K562 (cell line): Measurements from ENCODE around the gene LCTL. TPM values are rescaled to one million over a fixed set of nuclear protein-coding genes. Genes with fewer than 3 reads are reported as not detected.

Experiments used
- BMI1 ChIP-seq: fragments of 150-350 bp; IDR thresholded peaks from 2 replicates; pipeline ENCODE4 v1.6.1; 2014; ENCODE audit warnings: low read length
- BRCA1 ChIP-seq, 2 experiments: fragments of 450-650 bp in 1 of 2; sonication (generic) in 1 of 2; formaldehyde crosslinking in 1 of 2; IDR thresholded peaks; 2 replicates each; pipeline versions ENCODE4 v1.5.0 to v1.6.1; 2017 to 2020; ENCODE audit warnings: mild to moderate bottlenecking in 1 of 2, missing genetic modification reagents in 1 of 2
- CBX3 ChIP-seq, 2 experiments: IDR thresholded peaks; 1 replicate in 1 of 2; 2 replicates in 1 of 2; pipeline ENCODE4 v1.6.1; 2012; ENCODE audit warnings: inconsistent platforms in 2 of 2, low read length in 2 of 2, borderline replicate concordance in 1 of 2, control low read depth in 1 of 2
- HMG20A ChIP-seq: fragments of 450-650 bp; formaldehyde crosslinking; conservative IDR thresholded peaks from 2 replicates; pipeline ENCODE4 v1.4.0; 2020; ENCODE audit warnings: mild to moderate bottlenecking, mixed read lengths
- HNRNPH1 ChIP-seq: fragments of 200-400 bp; formaldehyde crosslinking; optimal IDR thresholded peaks from 2 replicates; pipeline ENCODE3; 2017; ENCODE audit warnings: low read depth, mild to moderate bottlenecking, low read length, moderate library complexity
- JUN ChIP-seq, 2 experiments: sonication (generic) in 1 of 2; formaldehyde crosslinking in 1 of 2; IDR thresholded peaks; 2 replicates each; pipeline versions ENCODE4 v1.6.1 to v1.8.0; 2012 to 2022; ENCODE audit warnings: borderline replicate concordance in 2 of 2, mild to moderate bottlenecking in 2 of 2, improper control_type of control experiment in 1 of 2, low read depth in 1 of 2, low read length in 1 of 2, missing genetic modification reagents in 1 of 2
- KLF6 ChIP-seq: fragments of 250-450 bp; sonication (Bioruptor Pico); IDR thresholded peaks from 2 replicates; pipeline ENCODE4 v1.4.0; 2020; ENCODE audit warnings: mild to moderate bottlenecking, moderate library complexity, borderline replicate concordance
- MAFF ChIP-seq: IDR thresholded peaks from 2 replicates; pipeline ENCODE4 v1.6.1; 2012; ENCODE audit warnings: low read length, improper control_type of control experiment
- NR2C1 ChIP-seq, 2 experiments: fragments of 450-650 bp; IDR thresholded peaks; 2 replicates each; pipeline ENCODE4 v1.6.1; 2017; ENCODE audit warnings: mild to moderate bottlenecking in 2 of 2, antibody characterized with exemption in 1 of 2, inconsistent platforms in 1 of 2, missing compliant biosample characterization in 1 of 2, missing genetic modification characterization in 1 of 2
- POLR3A ChIP-seq: IDR thresholded peaks from 2 replicates; pipeline ENCODE4 v1.6.1; 2011; ENCODE audit warnings: borderline replicate concordance, mild to moderate bottlenecking, moderate library complexity; ENCODE audit not compliant: insufficient read length, insufficient read depth; ENCODE audit errors: extremely low read depth
- SMARCA4 ChIP-seq: fragments of 450-650 bp; IDR thresholded peaks from 2 replicates; pipeline ENCODE4 v1.6.1; 2016
- SNIP1 ChIP-seq: fragments of 450-650 bp; IDR thresholded peaks from 2 replicates; pipeline ENCODE4 v1.7.1; 2017; ENCODE audit warnings: low read depth, mild to moderate bottlenecking
- TAF15 ChIP-seq: fragments of 200-400 bp; formaldehyde crosslinking; IDR thresholded peaks from 2 replicates; pipeline ENCODE4 v1.6.1; 2017; ENCODE audit warnings: mild to moderate bottlenecking, low read depth, low read length, moderate library complexity
- TBP ChIP-seq: optimal IDR thresholded peaks from 2 replicates; pipeline ENCODE3; 2011; ENCODE audit warnings: low read depth, low read length, improper control_type of control experiment
- U2AF1 ChIP-seq: fragments of 200-400 bp; formaldehyde crosslinking; optimal IDR thresholded peaks from 2 replicates; pipeline ENCODE3; 2017; ENCODE audit warnings: mild to moderate bottlenecking, low read depth, low read length, moderate library complexity
- ZC3H11A ChIP-seq: IDR thresholded peaks from 2 replicates; pipeline ENCODE4 v1.6.1; 2012; ENCODE audit warnings: low read depth, low read length, improper control_type of control experiment
- ZNF174 ChIP-seq: fragments of 250-450 bp; sonication (Bioruptor Pico); IDR thresholded peaks from 2 replicates; pipeline ENCODE4 v1.4.0; 2020; ENCODE audit warnings: mild to moderate bottlenecking
- ZNF232 ChIP-seq: sonication (generic); formaldehyde crosslinking; IDR thresholded peaks from 2 replicates; pipeline ENCODE4 v1.8.0; 2022; ENCODE audit warnings: mild to moderate bottlenecking, missing genetic modification reagents
- polyA plus RNA-seq, 8 experiments: library from polyadenylated mRNA; depleted of rRNA in 4 of 8; stranded (reverse) in 5 of 8; unstranded in 3 of 8; fragments of >200 nt; fragmentation: Nextera tagmentation in 2 of 8; fragmentation: Illumina TruSeq in 1 of 8; extraction: Ambion mirVana in 2 of 8; extraction: Trizol in 1 of 8; gene quantifications; 2 replicates each; pipeline versions ENCODE4 v1.2.1 to v1.2.3, GENCODE V29; 2011 to 2014; ENCODE audit warnings: inconsistent platforms in 1 of 8, missing spikeins in 1 of 8
- total RNA-seq, 7 experiments: library from RNA; depleted of rRNA in 6 of 7; stranded (reverse); fragments of >200 nt in 6 of 7; fragmentation: Illumina TruSeq in 2 of 7; extraction: Trizol in 2 of 7; gene quantifications; 2 replicates each; pipeline versions ENCODE4 v1.2.1 to v1.2.3, GENCODE V29; 2011 to 2021; ENCODE audit warnings: low replicate concordance in 1 of 7
- TF ChIP-seq, protein P1 (sequence below): fragments of 250-450 bp; sonication (Bioruptor Pico); IDR thresholded peaks from 2 replicates; pipeline ENCODE4 v1.4.0; 2020; ENCODE audit warnings: mild to moderate bottlenecking, moderate library complexity
- TF ChIP-seq, protein P2 (sequence below): IDR thresholded peaks from 3 replicates; pipeline ENCODE4 v1.6.1; 2011; ENCODE audit warnings: borderline replicate concordance, mild to moderate bottlenecking, moderate library complexity; ENCODE audit not compliant: insufficient read length; ENCODE audit errors: extremely low read depth
- TF ChIP-seq, protein P3 (sequence below): fragments of 450-650 bp; IDR thresholded peaks from 2 replicates; pipeline ENCODE4 v1.7.0; 2016; ENCODE audit warnings: borderline replicate concordance

Gene LCTL
- total and polyA plus RNA-seq, 9 of the 15 experiments (the other 6 are each of a cell fraction or from before 2014, with no cell fraction given): 0.08 to 0.31 (median 0.17) TPM; not detected in 6

DNA sequence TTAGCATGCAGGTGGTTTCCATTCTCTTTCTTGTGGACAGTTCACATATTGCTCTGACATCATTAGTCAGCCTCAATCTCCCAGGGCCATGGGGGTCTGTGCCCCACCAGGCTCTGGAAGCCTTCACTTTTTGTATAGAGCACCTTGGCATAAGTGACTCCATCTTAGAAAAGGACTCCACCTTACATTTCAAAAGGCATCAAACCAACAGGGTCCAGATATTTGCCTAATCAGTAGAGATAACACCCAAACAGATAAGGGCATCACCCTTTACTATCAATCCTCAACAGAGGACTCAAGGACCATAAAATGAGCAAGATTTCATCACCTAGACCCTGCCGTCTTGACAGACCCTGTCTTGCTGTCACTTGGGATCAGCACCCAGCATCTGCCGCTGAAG, 35.7 kb upstream of the LCTL start (continued):
- TF ChIP-seq CBX3 (IDR thresholded peaks at IDR 0.05; ENCODE audit: borderline replicate concordance in 1 of 2, low read length in 2 of 2): no peak
- TF ChIP-seq, protein P1, sequence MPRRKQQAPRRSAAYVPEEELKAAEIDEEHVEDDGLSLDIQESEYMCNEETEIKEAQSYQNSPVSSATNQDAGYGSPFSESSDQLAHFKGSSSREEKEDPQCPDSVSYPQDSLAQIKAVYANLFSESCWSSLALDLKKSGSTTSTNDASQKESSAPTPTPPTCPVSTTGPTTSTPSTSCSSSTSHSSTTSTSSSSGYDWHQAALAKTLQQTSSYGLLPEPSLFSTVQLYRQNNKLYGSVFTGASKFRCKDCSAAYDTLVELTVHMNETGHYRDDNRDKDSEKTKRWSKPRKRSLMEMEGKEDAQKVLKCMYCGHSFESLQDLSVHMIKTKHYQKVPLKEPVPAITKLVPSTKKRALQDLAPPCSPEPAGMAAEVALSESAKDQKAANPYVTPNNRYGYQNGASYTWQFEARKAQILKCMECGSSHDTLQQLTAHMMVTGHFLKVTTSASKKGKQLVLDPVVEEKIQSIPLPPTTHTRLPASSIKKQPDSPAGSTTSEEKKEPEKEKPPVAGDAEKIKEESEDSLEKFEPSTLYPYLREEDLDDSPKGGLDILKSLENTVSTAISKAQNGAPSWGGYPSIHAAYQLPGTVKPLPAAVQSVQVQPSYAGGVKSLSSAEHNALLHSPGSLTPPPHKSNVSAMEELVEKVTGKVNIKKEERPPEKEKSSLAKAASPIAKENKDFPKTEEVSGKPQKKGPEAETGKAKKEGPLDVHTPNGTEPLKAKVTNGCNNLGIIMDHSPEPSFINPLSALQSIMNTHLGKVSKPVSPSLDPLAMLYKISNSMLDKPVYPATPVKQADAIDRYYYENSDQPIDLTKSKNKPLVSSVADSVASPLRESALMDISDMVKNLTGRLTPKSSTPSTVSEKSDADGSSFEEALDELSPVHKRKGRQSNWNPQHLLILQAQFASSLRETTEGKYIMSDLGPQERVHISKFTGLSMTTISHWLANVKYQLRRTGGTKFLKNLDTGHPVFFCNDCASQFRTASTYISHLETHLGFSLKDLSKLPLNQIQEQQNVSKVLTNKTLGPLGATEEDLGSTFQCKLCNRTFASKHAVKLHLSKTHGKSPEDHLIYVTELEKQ: peak; percentile 88
- TF ChIP-seq KLF6 (CRISPR knock-in tag): peak; percentile 94
- no peak for TF ChIP-seq POLR3A
- TF ChIP-seq TBP: no peak
- no peak for TF ChIP-seq JUN (IDR thresholded peaks at IDR 0.05; ENCODE audit: borderline replicate concordance, low read depth, low read length)
- no peak for TF ChIP-seq JUN (CRISPR knock-in tag; IDR thresholded peaks at IDR 0.05; ENCODE audit: borderline replicate concordance)
- no peak for TF ChIP-seq HNRNPH1
- no peak for TF ChIP-seq BRCA1 (IDR thresholded peaks at IDR 0.05)
- TF ChIP-seq BRCA1 (CRISPR knock-in tag; IDR thresholded peaks at IDR 0.05): no peak
- TF ChIP-seq, protein P2, sequence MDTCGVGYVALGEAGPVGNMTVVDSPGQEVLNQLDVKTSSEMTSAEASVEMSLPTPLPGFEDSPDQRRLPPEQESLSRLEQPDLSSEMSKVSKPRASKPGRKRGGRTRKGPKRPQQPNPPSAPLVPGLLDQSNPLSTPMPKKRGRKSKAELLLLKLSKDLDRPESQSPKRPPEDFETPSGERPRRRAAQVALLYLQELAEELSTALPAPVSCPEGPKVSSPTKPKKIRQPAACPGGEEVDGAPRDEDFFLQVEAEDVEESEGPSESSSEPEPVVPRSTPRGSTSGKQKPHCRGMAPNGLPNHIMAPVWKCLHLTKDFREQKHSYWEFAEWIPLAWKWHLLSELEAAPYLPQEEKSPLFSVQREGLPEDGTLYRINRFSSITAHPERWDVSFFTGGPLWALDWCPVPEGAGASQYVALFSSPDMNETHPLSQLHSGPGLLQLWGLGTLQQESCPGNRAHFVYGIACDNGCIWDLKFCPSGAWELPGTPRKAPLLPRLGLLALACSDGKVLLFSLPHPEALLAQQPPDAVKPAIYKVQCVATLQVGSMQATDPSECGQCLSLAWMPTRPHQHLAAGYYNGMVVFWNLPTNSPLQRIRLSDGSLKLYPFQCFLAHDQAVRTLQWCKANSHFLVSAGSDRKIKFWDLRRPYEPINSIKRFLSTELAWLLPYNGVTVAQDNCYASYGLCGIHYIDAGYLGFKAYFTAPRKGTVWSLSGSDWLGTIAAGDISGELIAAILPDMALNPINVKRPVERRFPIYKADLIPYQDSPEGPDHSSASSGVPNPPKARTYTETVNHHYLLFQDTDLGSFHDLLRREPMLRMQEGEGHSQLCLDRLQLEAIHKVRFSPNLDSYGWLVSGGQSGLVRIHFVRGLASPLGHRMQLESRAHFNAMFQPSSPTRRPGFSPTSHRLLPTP: no peak
- no peak for TF ChIP-seq ZC3H11A
- TF ChIP-seq SNIP1: no peak
- TF ChIP-seq ZNF174 (CRISPR knock-in tag): no peak
- no peak for TF ChIP-seq ZNF232 (CRISPR knock-in tag)
- no peak for TF ChIP-seq NR2C1 (IDR thresholded peaks at IDR 0.05)
- TF ChIP-seq NR2C1 (tag; IDR thresholded peaks at IDR 0.05): peak; percentile 83
- TF ChIP-seq BMI1: no peak
- no peak for TF ChIP-seq U2AF1
- no peak for TF ChIP-seq TAF15
- TF ChIP-seq HMG20A (CRISPR knock-in tag): no peak
- TF ChIP-seq MAFF: no peak
- no peak for TF ChIP-seq SMARCA4
- TF ChIP-seq, protein P3, sequence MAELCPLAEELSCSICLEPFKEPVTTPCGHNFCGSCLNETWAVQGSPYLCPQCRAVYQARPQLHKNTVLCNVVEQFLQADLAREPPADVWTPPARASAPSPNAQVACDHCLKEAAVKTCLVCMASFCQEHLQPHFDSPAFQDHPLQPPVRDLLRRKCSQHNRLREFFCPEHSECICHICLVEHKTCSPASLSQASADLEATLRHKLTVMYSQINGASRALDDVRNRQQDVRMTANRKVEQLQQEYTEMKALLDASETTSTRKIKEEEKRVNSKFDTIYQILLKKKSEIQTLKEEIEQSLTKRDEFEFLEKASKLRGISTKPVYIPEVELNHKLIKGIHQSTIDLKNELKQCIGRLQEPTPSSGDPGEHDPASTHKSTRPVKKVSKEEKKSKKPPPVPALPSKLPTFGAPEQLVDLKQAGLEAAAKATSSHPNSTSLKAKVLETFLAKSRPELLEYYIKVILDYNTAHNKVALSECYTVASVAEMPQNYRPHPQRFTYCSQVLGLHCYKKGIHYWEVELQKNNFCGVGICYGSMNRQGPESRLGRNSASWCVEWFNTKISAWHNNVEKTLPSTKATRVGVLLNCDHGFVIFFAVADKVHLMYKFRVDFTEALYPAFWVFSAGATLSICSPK: no peak
